Subcutaneous adipose tissue (tissue), 4 donors: Measurements from ENCODE around the gene NAA25. TPM values are rescaled to one million over a fixed set of nuclear protein-coding genes. Genes with fewer than 3 reads are reported as not detected.

ENCODE experiments used
- total RNA-seq, 4 donors: library from RNA; depleted of rRNA; stranded (reverse); fragments of >200 nt; gene quantifications; one replicate each; pipeline ENCODE4 v1.1.0, GENCODE V29; 2016
- TF ChIP-seq, protein P1 (sequence below): fragments of 450-650 bp; IDR thresholded peaks from one replicate; pipeline ENCODE4 v1.5.1; 2016; ENCODE audit warnings: low read depth, mild to moderate bottlenecking, control low read depth, antibody characterized with exemption, moderate library complexity

NAA25 gene
- total RNA-seq, 4 donors from 2014 or later = 19.2 to 31.8 (median 26.4) TPM

DNA sequence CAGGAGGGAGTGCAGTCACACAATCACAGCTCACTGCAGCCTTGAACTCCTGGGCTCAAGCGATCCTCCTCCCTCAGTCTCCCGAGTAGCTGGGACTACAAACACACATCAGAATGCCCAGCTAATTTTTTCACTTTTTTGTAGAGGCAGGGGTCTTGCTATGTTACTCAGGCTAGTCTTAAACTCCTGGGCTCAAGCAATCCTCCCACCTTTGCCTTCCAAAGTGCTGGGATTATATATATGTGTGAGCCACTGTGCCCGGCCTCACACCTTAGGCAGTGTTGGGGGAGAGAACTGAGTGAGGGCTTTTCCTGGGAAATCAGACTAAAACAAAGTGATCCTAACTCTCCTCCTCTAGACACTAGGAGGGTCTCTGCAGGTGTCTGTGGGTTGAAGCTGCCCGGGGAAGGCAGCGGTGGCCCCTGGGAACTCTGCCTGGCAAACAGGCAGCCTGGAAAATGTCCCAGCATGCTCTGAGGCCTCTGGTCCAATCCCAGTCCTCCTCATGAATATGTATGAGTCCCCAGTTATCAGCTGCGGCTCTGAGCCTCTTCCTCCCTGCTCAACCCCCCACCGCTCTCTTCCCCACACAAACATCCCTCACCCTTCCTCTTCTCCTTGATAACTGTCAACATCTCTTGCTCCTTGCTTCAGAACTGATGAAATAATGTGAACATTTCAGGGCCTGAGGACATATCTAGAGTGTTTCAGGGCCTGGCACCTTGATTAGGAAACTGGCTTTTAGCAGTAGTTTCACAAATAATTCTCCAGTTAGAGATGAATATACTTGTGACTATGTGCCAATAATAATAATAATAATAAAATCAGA is 7.9 kb upstream of the NAA25 start:
- TF ChIP-seq, protein P1, sequence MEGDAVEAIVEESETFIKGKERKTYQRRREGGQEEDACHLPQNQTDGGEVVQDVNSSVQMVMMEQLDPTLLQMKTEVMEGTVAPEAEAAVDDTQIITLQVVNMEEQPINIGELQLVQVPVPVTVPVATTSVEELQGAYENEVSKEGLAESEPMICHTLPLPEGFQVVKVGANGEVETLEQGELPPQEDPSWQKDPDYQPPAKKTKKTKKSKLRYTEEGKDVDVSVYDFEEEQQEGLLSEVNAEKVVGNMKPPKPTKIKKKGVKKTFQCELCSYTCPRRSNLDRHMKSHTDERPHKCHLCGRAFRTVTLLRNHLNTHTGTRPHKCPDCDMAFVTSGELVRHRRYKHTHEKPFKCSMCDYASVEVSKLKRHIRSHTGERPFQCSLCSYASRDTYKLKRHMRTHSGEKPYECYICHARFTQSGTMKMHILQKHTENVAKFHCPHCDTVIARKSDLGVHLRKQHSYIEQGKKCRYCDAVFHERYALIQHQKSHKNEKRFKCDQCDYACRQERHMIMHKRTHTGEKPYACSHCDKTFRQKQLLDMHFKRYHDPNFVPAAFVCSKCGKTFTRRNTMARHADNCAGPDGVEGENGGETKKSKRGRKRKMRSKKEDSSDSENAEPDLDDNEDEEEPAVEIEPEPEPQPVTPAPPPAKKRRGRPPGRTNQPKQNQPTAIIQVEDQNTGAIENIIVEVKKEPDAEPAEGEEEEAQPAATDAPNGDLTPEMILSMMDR = no peak

DNA sequence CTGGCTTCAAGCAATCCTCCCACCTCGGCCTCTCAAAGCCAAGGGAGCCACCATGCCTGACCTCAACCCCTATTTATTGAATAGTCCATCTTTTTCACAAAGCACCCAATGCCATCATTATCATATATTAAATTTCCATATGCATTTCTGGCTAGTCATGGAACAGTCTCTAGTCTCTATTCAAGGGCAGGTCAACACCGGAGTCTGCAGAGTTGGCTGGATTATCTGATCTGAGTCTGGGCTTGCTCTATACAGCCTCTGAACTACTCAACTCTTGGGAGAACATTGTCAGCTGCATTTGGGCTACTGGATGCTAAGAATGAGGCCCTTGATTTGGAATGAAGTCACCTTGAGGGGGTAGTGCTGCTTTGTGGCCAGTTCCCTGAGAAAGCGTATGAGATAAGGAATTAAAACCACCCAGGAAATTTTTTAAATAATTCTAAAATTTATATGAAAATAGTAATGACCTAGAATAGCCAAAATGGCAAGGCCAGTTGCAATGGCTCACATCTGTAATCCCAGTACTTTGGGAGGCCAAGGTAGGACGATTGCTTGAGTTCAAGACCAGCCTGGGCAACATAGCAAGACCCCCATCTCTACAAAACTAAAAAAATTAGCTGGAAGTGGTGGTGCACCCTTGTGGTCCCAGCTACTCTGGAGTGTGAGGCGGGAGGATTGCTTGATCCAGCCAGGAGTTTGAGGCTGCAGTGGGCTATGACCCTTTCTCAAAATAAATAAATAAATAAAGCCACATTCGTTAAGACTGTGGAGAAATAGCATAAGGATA is 6.9 kb upstream of the NAA25 start:
- TF ChIP-seq, protein P1 = no peak

DNA sequence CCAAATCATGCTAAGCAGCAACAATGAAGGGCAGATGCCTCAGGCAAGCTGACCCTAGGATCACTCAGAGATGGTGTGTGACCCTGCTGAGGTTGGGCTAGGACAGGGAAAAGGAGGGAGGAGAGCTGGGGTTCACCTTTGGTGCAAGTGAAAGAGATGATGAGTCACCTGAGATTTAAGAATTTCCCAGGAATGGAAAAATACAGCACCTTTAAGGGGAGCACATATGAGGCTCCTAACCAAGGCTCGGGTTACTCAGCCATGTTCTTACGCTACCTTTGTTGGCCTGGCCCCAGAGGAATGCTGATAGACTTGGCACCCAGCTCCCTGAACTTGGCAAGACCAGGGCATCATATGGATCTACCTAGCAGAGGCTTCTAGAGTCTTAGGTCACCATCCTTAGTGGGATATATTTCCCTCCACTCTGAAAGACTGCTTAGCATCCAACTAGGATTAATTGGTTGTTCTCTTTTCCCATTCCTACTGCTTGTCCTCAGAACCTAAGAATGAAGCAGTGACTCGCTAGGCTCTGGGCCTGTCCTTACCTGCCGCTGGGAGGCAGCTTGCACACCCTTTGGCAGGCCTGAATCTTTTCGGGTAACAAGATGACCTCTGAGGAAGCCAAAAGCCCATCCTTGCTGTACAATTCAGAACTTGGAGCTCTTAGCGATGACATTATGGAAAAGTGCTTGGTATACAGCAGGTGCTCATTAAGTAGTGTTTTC is 4.0 kb upstream of the NAA25 start:
- TF ChIP-seq, protein P1 = no peak

DNA sequence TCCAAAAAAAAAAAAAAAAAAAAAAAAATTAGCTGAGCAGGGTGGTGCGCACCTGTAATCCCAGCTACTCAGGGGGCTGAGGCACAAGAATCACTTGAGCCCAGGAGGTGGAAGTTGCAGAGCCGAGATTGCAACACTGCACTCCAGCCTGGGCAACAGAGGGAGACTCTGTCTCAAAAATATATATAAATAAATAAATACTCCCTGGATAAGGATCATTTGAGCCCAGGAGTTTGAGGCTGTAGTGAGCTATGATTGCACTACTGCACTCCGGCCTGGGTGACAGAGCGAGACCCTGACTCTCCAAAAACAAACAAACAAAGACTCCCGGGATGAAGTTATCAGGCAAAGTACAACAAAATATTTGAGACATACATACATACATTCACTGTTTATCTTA is 3.3 kb upstream of the NAA25 start:
- TF ChIP-seq, protein P1 = no peak

DNA sequence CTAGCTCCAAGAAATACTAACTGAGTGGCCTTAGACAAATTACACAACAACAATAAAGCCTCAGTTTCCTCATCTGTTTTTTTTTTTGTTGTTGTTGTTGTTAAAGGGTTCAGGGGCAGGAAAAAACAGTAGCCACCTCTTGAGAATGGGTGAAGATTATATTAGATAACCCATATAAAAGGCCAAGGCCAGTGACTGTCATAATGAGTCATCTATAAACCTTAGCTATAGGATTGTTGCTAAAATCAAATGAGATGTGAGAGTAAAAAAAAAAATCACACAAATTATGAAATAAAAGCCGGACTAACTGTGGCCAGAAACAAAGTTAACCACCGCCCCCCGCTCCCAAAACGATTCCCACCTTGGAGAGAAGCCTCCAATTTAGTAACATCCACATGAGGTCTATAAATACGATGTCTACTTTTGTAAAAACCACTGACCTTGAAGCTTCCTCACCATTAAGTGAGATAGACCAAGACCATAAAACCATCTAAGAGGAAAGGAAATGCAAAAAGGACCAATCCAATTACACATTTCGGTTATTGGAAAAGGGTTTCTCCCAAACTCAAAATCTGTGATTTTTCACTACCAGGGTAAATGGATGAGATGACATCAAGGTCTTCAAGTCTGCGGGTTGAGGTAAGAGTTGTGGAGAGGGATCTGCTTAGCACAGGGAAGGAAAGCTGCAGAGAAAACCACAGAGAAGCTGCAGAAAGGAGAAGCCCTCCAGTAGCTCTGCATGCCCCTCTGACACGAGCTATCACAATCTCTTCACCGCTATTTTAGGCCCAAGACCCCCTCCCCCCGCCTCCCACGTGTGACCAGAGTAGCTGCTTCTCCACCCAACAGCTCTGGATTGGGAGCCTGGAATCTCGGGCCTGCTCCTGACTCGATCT is 1.0 kb downstream of the NAA25 start:
- TF ChIP-seq, protein P1 = no peak

DNA sequence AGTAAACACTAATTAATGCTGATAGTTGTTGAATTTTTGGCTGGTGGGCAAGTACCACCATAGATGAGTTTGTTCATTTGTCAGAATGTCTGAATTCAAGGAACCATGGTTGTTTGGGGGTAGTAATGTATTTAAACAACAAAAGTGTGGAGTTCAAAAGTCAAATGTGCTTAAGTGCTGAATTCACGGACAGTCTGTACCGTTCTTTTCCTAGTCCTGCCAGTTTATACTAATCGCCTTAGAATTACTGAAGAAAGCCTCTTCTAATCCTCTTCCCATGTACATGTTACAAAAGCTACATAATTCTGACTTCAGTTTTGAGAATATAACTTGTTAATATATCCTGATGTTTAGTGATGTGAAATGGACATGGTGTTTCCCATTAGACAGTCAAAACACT is 2.7 kb downstream of the NAA25 start:
- TF ChIP-seq, protein P1 = no peak
